H1 (cell line): Measurements from ENCODE around the gene CGN. TPM values are rescaled to one million over a fixed set of nuclear protein-coding genes. Genes with fewer than 3 reads are reported as not detected.

ENCODE experiments used
- BACH1 ChIP-seq: IDR thresholded peaks from 2 replicates; pipeline ENCODE4 v1.6.1; 2012; ENCODE audit warnings: low read length, improper control_type of control experiment
- BRCA1 ChIP-seq: IDR thresholded peaks from 2 replicates; pipeline ENCODE4 v1.6.1; 2012; ENCODE audit warnings: low read depth, low read length, improper control_type of control experiment
- CREB1 ChIP-seq: IDR thresholded peaks from 2 replicates; pipeline ENCODE4 v1.6.1; 2012; ENCODE audit warnings: inconsistent platforms
- EGR1 ChIP-seq: IDR thresholded peaks from 2 replicates; pipeline ENCODE4 v1.6.1; 2011; ENCODE audit warnings: low read depth, low read length, borderline replicate concordance
- EZH2 ChIP-seq: fragments of 200-600 bp; sonication (generic); IDR thresholded peaks from 2 replicates; pipeline ENCODE4 v1.7.1; 2012; ENCODE audit warnings: low read depth, mild to moderate bottlenecking, moderate library complexity, low read length, inconsistent platforms; ENCODE audit not compliant: severe bottlenecking
- GTF2F1 ChIP-seq: IDR thresholded peaks from 2 replicates; pipeline ENCODE4 v1.6.1; 2012; ENCODE audit warnings: low read depth, low read length, improper control_type of control experiment, borderline replicate concordance
- HDAC6 ChIP-seq: IDR thresholded peaks from one replicate; pipeline ENCODE4 v1.7.1; 2012; ENCODE audit warnings: low read depth, mild to moderate bottlenecking, inconsistent platforms, low read length, moderate library complexity
- KDM1A ChIP-seq: fragments of 200-600, 300-600 bp; sonication (generic); IDR thresholded peaks from 2 replicates; pipeline ENCODE4 v1.7.1; 2016; ENCODE audit warnings: mild to moderate bottlenecking, low read length, borderline replicate concordance
- PHF8 ChIP-seq: fragments of 200-600 bp; sonication (generic); conservative IDR thresholded peaks from 2 replicates; pipeline ENCODE4 v1.7.1; 2012; ENCODE audit warnings: low read depth, mild to moderate bottlenecking, inconsistent platforms, low read length, moderate library complexity
- POLR2A ChIP-seq, 2 experiments: IDR thresholded peaks; 1 replicate in 1 of 2; 2 replicates in 1 of 2; pipeline ENCODE4 v1.6.1; 2011; ENCODE audit warnings: low read depth in 2 of 2, low read length in 2 of 2, mild to moderate bottlenecking in 2 of 2; ENCODE audit errors: control extremely low read depth in 1 of 2
- RBBP5 ChIP-seq: IDR thresholded peaks from 2 replicates; pipeline ENCODE4 v1.7.1; 2012; ENCODE audit warnings: low read depth, mild to moderate bottlenecking, inconsistent platforms, low read length, moderate library complexity, borderline replicate concordance
- RNF2 ChIP-seq: fragments of 200-900, 300-1000 bp; sonication (generic); IDR thresholded peaks from 2 replicates; pipeline ENCODE4 v1.7.1; 2016; ENCODE audit warnings: borderline replicate concordance, low read depth, mild to moderate bottlenecking, antibody characterized with exemption, low read length; ENCODE audit not compliant: poor library complexity, severe bottlenecking; ENCODE audit errors: missing control alignments
- RXRA ChIP-seq: IDR thresholded peaks from 2 replicates; pipeline ENCODE4 v1.6.1; 2011; ENCODE audit warnings: low read depth, mild to moderate bottlenecking, low read length, moderate library complexity; ENCODE audit not compliant: insufficient read depth
- SAP30 ChIP-seq: fragments of 300-600 bp; sonication (generic); IDR thresholded peaks from 2 replicates; pipeline ENCODE4 v1.7.1; 2012; ENCODE audit warnings: low read length, moderate library complexity, mild to moderate bottlenecking, inconsistent platforms; ENCODE audit not compliant: insufficient read depth, insufficient replicate concordance
- SP1 ChIP-seq: IDR thresholded peaks from 2 replicates; pipeline ENCODE4 v1.6.1; 2011; ENCODE audit warnings: low read depth, low read length
- SP2 ChIP-seq: IDR thresholded peaks from 2 replicates; pipeline ENCODE4 v1.6.1; 2012; ENCODE audit warnings: mild to moderate bottlenecking, low read length, inconsistent platforms
- SRF ChIP-seq: IDR thresholded peaks from 2 replicates; pipeline ENCODE4 v1.6.1; 2011; ENCODE audit warnings: mild to moderate bottlenecking, low read depth, low read length, moderate library complexity
- TAF7 ChIP-seq: optimal IDR thresholded peaks from 2 replicates; pipeline ENCODE3; 2011; ENCODE audit warnings: low read depth, mild to moderate bottlenecking, inconsistent platforms, low read length, moderate library complexity, borderline replicate concordance
- TCF12 ChIP-seq: IDR thresholded peaks from 2 replicates; pipeline ENCODE4 v1.6.1; 2011; ENCODE audit warnings: low read depth, mild to moderate bottlenecking, low read length
- TEAD4 ChIP-seq: IDR thresholded peaks from 2 replicates; pipeline ENCODE4 v1.6.1; 2012; ENCODE audit warnings: low read depth, low read length, inconsistent platforms, mixed read lengths
- YY1 ChIP-seq: IDR thresholded peaks from 2 replicates; pipeline ENCODE4 v1.6.1; 2011; ENCODE audit warnings: low read depth, mild to moderate bottlenecking, low read length
- polyA plus RNA-seq, 7 experiments: library from polyadenylated mRNA; depleted of rRNA in 3 of 7; stranded (reverse) in 5 of 7; unstranded in 2 of 7; fragments of >200 nt in 5 of 7; fragments of 200-250 nt in 2 of 7; gene quantifications; 1 replicate in 5 of 7; 2 replicates in 1 of 7; 4 replicates in 1 of 7; pipeline versions ENCODE4 v1.2.1 to v1.2.3, GENCODE V29; 2011 to 2013; ENCODE audit warnings: missing spikeins in 2 of 7, mixed read lengths in 2 of 7
- total RNA-seq: library from RNA; stranded (reverse); fragmentation: NEBNext Ultra II Directional; extraction: Animal tissue kit (Norgen Biotek cat#: 25700); gene quantifications from 2 replicates; pipeline ENCODE4 v1.2.1, GENCODE V29; 2021
- TF ChIP-seq, protein P1 (sequence below): IDR thresholded peaks from 2 replicates; pipeline ENCODE4 v1.6.1; 2012; ENCODE audit warnings: low read length, inconsistent platforms
- TF ChIP-seq, protein P2 (sequence below): IDR thresholded peaks from 2 replicates; pipeline ENCODE4 v1.6.1; 2012; ENCODE audit warnings: inconsistent platforms

CGN gene
- total and polyA plus RNA-seq, 2 of the 8 experiments (the other 6 are each of a cell fraction or from before 2014, with no cell fraction given): 15.9 to 52.7 TPM

DNA sequence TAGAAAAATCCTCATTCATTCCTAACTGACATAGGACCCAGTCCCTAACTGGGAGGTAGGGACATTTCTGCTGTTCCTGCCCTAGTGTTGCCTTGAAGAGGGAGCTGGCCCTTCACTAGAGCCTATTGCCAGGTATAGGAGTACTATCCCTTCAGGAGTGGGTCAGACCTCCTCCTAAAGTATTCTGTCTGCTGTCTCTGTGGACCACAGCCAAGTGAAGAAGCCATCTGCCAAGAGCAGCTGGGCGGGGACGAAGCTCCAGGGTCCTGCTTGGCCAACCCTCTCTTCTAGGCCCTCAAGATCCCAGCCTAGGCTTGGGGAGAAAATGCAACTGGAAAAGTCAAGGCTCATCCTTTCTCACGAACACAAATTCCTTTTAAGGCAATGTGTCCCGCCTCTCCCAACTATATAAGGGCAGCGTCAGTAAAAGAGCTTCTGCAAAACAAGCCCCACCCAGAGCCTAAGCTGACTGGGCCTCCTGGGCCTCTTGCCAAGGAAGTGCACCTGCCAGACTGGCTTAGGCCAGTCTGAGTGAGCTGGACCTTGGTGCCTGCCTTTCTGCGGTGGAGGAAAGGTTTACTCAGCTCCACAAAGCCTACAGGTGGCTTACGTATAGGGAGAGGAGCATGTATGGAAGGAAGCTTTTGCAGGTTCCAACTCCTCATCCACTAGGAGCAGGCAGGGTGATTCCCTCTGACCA, 28.3 kb downstream of the CGN start (continued):
- TF ChIP-seq RNF2: no peak
- no peak for TF ChIP-seq BACH1
- no peak for TF ChIP-seq HDAC6
- no peak for TF ChIP-seq YY1
- peak; percentile 98 for TF ChIP-seq SRF
- no peak for TF ChIP-seq BRCA1
- no peak for TF ChIP-seq SP2
- TF ChIP-seq TCF12: no peak
- TF ChIP-seq EZH2: no peak
- peak; percentile 40 for TF ChIP-seq TAF7
- no peak for TF ChIP-seq SP1
- no peak; the same call in 1 of the 2 replicates for TF ChIP-seq PHF8
- TF ChIP-seq CREB1: no peak
- TF ChIP-seq, protein P1, sequence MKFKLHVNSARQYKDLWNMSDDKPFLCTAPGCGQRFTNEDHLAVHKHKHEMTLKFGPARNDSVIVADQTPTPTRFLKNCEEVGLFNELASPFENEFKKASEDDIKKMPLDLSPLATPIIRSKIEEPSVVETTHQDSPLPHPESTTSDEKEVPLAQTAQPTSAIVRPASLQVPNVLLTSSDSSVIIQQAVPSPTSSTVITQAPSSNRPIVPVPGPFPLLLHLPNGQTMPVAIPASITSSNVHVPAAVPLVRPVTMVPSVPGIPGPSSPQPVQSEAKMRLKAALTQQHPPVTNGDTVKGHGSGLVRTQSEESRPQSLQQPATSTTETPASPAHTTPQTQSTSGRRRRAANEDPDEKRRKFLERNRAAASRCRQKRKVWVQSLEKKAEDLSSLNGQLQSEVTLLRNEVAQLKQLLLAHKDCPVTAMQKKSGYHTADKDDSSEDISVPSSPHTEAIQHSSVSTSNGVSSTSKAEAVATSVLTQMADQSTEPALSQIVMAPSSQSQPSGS: 0 out of 2 replicates have a peak, but pooled peaks have one; percentile 48
- no peak for TF ChIP-seq RXRA
- no peak for TF ChIP-seq TEAD4
- no peak for TF ChIP-seq KDM1A
- TF ChIP-seq POLR2A (IDR thresholded peaks at IDR 0.05; ENCODE audit: control extremely low read depth in 1 of 2, low read depth in 2 of 2, low read length in 2 of 2): peak; percentile 57 to 96; a peak in 2 of 3 replicates
- TF ChIP-seq SAP30: no peak
- no peak for TF ChIP-seq EGR1
- TF ChIP-seq, protein P2, sequence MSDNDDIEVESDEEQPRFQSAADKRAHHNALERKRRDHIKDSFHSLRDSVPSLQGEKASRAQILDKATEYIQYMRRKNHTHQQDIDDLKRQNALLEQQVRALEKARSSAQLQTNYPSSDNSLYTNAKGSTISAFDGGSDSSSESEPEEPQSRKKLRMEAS: no peak
- TF ChIP-seq RBBP5: 0 out of 2 replicates have a peak, but pooled peaks have one; percentile 18
- TF ChIP-seq GTF2F1: no peak
